Measurements from ENCODE around the gene CDH26. TPM values are rescaled to one million over a fixed set of nuclear protein-coding genes. Genes with fewer than 3 reads are reported as not detected.

Gene CDH26
- 0.06 TPM for polyA plus RNA-seq (2012; ENCODE audit: low read depth, missing spikeins)

DNA sequence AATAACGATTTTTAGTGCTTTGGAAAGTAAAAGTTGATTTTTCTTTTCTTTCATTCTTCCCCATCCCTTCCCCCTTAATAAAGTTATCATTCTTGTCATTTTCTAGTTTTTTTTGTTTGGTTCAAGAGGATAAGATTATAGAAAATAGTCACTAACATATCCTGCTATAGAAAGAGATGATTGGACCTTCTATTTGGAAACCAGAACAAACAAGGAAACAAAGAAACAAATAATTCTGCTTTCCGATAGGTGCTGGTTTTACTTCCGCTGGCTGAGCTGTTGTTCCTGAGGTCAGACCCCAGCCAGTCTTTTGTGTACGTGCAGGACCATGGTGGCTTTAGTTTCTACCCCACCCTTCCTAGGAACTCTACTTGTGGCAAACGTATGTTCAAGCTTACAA lies at the start of gene CDH26:
Gene CDH26 (plus strand): TSS at position 301 of the 400 bp plus-strand sequence. CDS start 304 bp downstream, outside the sequence.
- DNase-seq (ENCODE audit: insufficient read length, low spot score) (no peak), FAIRE-seq (no peak)
- TF ChIP-seq SPI1 (IDR thresholded peaks at IDR 0.05; ENCODE audit: low read depth, low read length) (no peak), POLR2AphosphoS5 (IDR thresholded peaks at IDR 0.05; ENCODE audit: low read depth, low read length) (no peak), TAF1 (IDR thresholded peaks at IDR 0.05; ENCODE audit: low read depth, low read length) (no peak), POU2F2 (IDR thresholded peaks at IDR 0.05; ENCODE audit: low read depth, low read length) (no peak), PAX5 (IDR thresholded peaks at IDR 0.05; ENCODE audit: insufficient read depth, low read length, severe bottlenecking) (no peak), POLR2A (IDR thresholded peaks at IDR 0.05; ENCODE audit: low read depth, low read length) (no peak)

DNA sequence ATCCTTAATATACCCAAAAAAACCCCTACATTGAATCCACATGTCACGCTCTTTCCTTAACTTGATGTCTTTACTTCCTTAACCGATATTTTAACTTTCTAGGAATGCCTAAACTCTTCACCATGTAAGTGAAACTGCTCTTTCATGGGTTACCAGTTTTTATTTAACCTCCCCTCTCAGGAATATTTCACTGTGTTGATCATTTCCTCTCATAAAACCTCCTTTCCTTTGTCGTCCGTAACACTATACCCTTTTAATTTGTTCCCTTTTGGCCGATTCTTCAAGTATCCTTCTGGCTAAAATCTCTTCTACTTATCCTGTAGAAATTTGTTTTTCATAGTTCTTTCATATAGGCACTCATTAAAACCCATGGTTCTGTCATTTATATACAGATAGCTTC lies 49.4 kb upstream of the CDH26 start:
- DNase-seq (ENCODE audit: insufficient read length, low spot score), result no peak
- TF ChIP-seq TAF1 (IDR thresholded peaks at IDR 0.05; ENCODE audit: low read depth, low read length), result no peak
- no peak for TF ChIP-seq SPI1 (IDR thresholded peaks at IDR 0.05; ENCODE audit: low read depth, low read length)
- no peak for TF ChIP-seq PAX5 (IDR thresholded peaks at IDR 0.05; ENCODE audit: insufficient read depth, low read length, severe bottlenecking)
- no peak for TF ChIP-seq POLR2A (IDR thresholded peaks at IDR 0.05; ENCODE audit: low read depth, low read length)
- TF ChIP-seq POU2F2 (IDR thresholded peaks at IDR 0.05; ENCODE audit: low read depth, low read length), result no peak
- no peak for TF ChIP-seq POLR2AphosphoS5 (IDR thresholded peaks at IDR 0.05; ENCODE audit: low read depth, low read length)
- FAIRE-seq, result no peak

GRCh38 chr20:59911041-59911440 lies 47.2 kb upstream of the CDH26 start:
- DNase-seq (ENCODE audit: insufficient read length, low spot score), result no peak
- FAIRE-seq, result no peak
- no peak for TF ChIP-seq TAF1 (IDR thresholded peaks at IDR 0.05; ENCODE audit: low read depth, low read length)
- TF ChIP-seq POLR2AphosphoS5 (IDR thresholded peaks at IDR 0.05; ENCODE audit: low read depth, low read length), result no peak
- no peak for TF ChIP-seq POU2F2 (IDR thresholded peaks at IDR 0.05; ENCODE audit: low read depth, low read length)
- TF ChIP-seq PAX5 (IDR thresholded peaks at IDR 0.05; ENCODE audit: insufficient read depth, low read length, severe bottlenecking), result no peak
- no peak for TF ChIP-seq POLR2A (IDR thresholded peaks at IDR 0.05; ENCODE audit: low read depth, low read length)
- TF ChIP-seq SPI1 (IDR thresholded peaks at IDR 0.05; ENCODE audit: low read depth, low read length), result no peak

DNA sequence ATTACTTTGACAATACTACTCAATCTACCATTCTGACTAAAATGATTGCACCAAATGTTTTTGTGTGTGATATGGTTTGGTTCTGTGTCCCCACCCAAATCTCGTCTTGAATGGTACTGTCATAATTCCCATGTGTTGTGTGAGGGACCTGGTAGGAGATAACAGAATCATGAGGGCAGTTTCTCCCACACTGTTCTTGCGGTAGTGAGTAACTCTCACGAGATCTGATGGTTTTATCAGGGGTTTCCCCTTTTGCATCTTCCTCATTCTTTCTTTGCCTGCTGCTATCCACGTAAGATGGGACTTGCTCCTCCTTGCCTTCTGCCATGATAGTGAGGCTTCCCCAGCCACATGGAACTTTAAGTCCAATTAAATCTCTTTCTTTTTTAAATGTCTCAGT lies 45.6 kb upstream of the CDH26 start:
- FAIRE-seq (no peak), DNase-seq (ENCODE audit: insufficient read length, low spot score) (no peak)
- no peak for TF ChIP-seq POLR2A (IDR thresholded peaks at IDR 0.05; ENCODE audit: low read depth, low read length)
- peak; percentile 16; the same call in 1 of the 2 replicates for TF ChIP-seq SPI1 (IDR thresholded peaks at IDR 0.05; ENCODE audit: low read depth, low read length)

GRCh38 chr20:59920944-59921343 lies 37.3 kb upstream of the CDH26 start:
- TF ChIP-seq PAX5 (IDR thresholded peaks at IDR 0.05; ENCODE audit: insufficient read depth, low read length, severe bottlenecking), result no peak
- no peak for TF ChIP-seq POU2F2 (IDR thresholded peaks at IDR 0.05; ENCODE audit: low read depth, low read length)
- no peak for TF ChIP-seq POLR2AphosphoS5 (IDR thresholded peaks at IDR 0.05; ENCODE audit: low read depth, low read length)
- no peak for TF ChIP-seq TAF1 (IDR thresholded peaks at IDR 0.05; ENCODE audit: low read depth, low read length)
- TF ChIP-seq POLR2A (IDR thresholded peaks at IDR 0.05; ENCODE audit: low read depth, low read length), result no peak
- TF ChIP-seq SPI1 (IDR thresholded peaks at IDR 0.05; ENCODE audit: low read depth, low read length), result no peak
- FAIRE-seq (no peak), DNase-seq (ENCODE audit: insufficient read length, low spot score) (no peak)

DNA sequence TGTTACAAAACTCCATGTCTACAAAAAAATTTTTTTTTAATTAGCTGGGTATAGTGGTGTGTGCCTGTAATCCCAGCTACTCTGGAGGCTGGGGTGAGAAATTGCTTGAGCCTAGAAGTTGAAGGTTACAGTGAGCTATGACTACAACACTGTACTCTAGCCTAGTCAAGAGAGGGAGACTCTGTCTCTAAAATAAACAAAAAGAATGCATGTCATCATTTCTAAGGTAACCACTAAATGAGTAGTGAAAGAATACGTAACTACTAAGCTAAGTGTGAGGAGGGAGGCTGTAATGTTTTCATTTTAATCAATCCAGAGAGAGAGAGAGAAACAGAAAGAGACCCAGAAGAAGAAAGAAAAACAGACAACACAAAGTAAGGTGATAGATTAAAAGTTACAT lies 34.7 kb upstream of the CDH26 start:
- DNase-seq (ENCODE audit: insufficient read length, low spot score), result no peak
- TF ChIP-seq POLR2A (IDR thresholded peaks at IDR 0.05; ENCODE audit: low read depth, low read length) (no peak), POLR2AphosphoS5 (IDR thresholded peaks at IDR 0.05; ENCODE audit: low read depth, low read length) (no peak), POU2F2 (IDR thresholded peaks at IDR 0.05; ENCODE audit: low read depth, low read length) (no peak), TAF1 (IDR thresholded peaks at IDR 0.05; ENCODE audit: low read depth, low read length) (no peak), SPI1 (IDR thresholded peaks at IDR 0.05; ENCODE audit: low read depth, low read length) (no peak), PAX5 (IDR thresholded peaks at IDR 0.05; ENCODE audit: insufficient read depth, low read length, severe bottlenecking) (no peak)
- no peak for FAIRE-seq

DNA sequence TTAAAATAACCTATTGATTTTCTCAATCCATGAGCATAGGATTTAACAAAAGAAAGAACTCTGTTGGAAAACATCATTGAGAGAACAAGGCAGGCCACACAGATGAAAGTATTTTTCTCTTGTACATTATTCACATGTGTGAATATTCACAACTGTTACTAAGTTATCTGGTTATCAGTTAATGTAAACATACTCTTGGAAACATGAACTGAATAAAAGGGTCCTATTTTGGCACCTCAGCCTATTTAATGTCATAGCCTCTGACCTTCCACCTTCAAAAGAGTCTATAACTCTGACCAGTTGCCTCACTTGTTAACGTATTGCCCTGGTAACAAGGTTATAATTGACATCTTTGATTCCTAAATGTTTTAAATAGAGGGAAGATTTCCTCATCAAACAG lies 32.9 kb upstream of the CDH26 start:
- no peak for DNase-seq (ENCODE audit: insufficient read length, low spot score)
- no peak for TF ChIP-seq SPI1 (IDR thresholded peaks at IDR 0.05; ENCODE audit: low read depth, low read length)
- TF ChIP-seq POLR2AphosphoS5 (IDR thresholded peaks at IDR 0.05; ENCODE audit: low read depth, low read length), result no peak
- no peak for TF ChIP-seq TAF1 (IDR thresholded peaks at IDR 0.05; ENCODE audit: low read depth, low read length)
- TF ChIP-seq POU2F2 (IDR thresholded peaks at IDR 0.05; ENCODE audit: low read depth, low read length), result no peak
- TF ChIP-seq PAX5 (IDR thresholded peaks at IDR 0.05; ENCODE audit: insufficient read depth, low read length, severe bottlenecking), result no peak
- TF ChIP-seq POLR2A (IDR thresholded peaks at IDR 0.05; ENCODE audit: low read depth, low read length), result no peak
- FAIRE-seq, result no peak

DNA sequence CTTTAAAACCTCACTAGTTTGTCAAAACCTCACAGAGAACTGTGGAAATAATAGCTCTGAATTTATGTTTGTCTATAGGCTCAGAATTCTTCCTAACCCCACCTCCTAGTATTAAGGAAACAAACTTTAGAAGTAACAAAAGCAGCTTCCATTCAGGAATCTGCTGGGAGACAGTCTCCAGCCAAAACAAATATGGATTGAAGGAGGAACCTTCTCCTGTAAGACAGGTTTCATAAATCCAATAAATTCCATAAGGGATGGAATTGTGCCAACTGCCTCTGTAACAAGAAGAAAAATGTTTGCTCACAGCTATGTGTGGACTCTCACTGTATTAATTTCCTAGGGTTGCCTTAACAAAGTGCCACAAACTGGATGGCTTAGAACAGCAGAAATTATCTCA lies 32.3 kb upstream of the CDH26 start:
- TF ChIP-seq TAF1 (IDR thresholded peaks at IDR 0.05; ENCODE audit: low read depth, low read length) (no peak), SPI1 (IDR thresholded peaks at IDR 0.05; ENCODE audit: low read depth, low read length) (no peak), POU2F2 (IDR thresholded peaks at IDR 0.05; ENCODE audit: low read depth, low read length) (no peak), PAX5 (IDR thresholded peaks at IDR 0.05; ENCODE audit: insufficient read depth, low read length, severe bottlenecking) (no peak), POLR2AphosphoS5 (IDR thresholded peaks at IDR 0.05; ENCODE audit: low read depth, low read length) (no peak), POLR2A (IDR thresholded peaks at IDR 0.05; ENCODE audit: low read depth, low read length) (no peak)
- no peak for DNase-seq (ENCODE audit: insufficient read length, low spot score)
- FAIRE-seq, result no peak

- no peak for TF ChIP-seq POLR2AphosphoS5 (IDR thresholded peaks at IDR 0.05; ENCODE audit: low read depth, low read length)
- no peak for TF ChIP-seq SPI1 (IDR thresholded peaks at IDR 0.05; ENCODE audit: low read depth, low read length)
- no peak for TF ChIP-seq POU2F2 (IDR thresholded peaks at IDR 0.05; ENCODE audit: low read depth, low read length)
- TF ChIP-seq POLR2A (IDR thresholded peaks at IDR 0.05; ENCODE audit: low read depth, low read length), result no peak
- no peak for TF ChIP-seq PAX5 (IDR thresholded peaks at IDR 0.05; ENCODE audit: insufficient read depth, low read length, severe bottlenecking)
- no peak for TF ChIP-seq TAF1 (IDR thresholded peaks at IDR 0.05; ENCODE audit: low read depth, low read length)
- FAIRE-seq (no peak), DNase-seq (ENCODE audit: insufficient read length, low spot score) (no peak)
Observed at GRCh38 chr20:59931511-59932312, 26.5 kb upstream of the CDH26 start.

Data from GM12891 (cell line).